ENCODE data around the gene PTTG1IP. TPM values are rescaled to one million over a fixed set of nuclear protein-coding genes. Genes with fewer than 3 reads are reported as not detected.

The PTTG1IP gene
- total RNA-seq, 1 donor, result 413 TPM

DNA sequence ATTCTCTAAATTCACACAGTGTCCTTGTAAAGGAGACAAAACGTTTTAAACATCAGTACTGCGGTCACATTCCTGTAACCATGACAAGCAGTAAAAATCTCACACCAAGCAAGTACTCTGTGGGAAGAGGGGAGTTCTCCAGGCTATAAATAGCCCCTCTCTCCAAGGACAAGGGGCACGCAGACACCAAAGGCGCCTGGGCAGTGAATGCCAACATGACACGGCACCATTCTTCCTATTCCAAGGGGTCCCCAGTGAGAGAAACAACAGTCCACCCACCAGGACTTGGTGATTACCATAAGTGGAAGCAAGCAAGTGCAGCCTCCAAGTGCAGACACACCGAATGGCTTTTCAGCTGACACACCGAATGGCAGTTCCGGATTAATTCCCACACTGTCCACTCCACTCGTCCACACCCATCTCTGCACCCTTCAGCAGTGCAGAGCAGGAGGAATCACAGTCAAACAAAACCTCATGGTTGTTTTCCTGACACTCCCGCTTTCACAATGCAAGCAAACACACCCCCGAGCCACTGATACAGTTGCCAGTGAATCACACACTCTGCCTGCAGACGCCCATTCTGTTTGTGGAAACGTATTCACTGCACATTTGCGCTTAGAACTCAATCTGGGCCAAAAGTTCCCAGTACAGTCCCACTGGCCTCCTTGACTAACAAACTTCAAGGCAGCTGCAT, 1.8 kb downstream of the PTTG1IP start:
- Histone ChIP-seq H4K20me1 (ENCODE audit: insufficient read depth, low read length) (peaks cover 48% of the 10 kb centered on the region), H3K36me3 (ENCODE audit: insufficient read depth, low read length) (peaks cover 7% of the 10 kb centered on the region), H2AFZ (ENCODE audit: low read length) (no peak overlapping the region), H3K4me1 (ENCODE audit: insufficient read depth, low read length) (peaks cover 70% of the 10 kb centered on the region), H3K4me2 (ENCODE audit: insufficient read depth, low read length) (peak overlapping the region; percentile 98), H3K79me2 (ENCODE audit: insufficient read depth, low read length) (peaks cover 59% of the 10 kb centered on the region), H3K4me3 (ENCODE audit: insufficient read depth, low read length) (peak overlapping the region; percentile 92), H3K27me3 (ENCODE audit: insufficient read depth, low read length) (no peaks in the 10 kb centered on the region), H3K9me3 (ENCODE audit: low read depth, low read length) (no peaks in the 10 kb centered on the region), H3K27ac (ENCODE audit: low read depth, low read length) (peak overlapping the region; percentile 93)
- TF ChIP-seq, protein P1, sequence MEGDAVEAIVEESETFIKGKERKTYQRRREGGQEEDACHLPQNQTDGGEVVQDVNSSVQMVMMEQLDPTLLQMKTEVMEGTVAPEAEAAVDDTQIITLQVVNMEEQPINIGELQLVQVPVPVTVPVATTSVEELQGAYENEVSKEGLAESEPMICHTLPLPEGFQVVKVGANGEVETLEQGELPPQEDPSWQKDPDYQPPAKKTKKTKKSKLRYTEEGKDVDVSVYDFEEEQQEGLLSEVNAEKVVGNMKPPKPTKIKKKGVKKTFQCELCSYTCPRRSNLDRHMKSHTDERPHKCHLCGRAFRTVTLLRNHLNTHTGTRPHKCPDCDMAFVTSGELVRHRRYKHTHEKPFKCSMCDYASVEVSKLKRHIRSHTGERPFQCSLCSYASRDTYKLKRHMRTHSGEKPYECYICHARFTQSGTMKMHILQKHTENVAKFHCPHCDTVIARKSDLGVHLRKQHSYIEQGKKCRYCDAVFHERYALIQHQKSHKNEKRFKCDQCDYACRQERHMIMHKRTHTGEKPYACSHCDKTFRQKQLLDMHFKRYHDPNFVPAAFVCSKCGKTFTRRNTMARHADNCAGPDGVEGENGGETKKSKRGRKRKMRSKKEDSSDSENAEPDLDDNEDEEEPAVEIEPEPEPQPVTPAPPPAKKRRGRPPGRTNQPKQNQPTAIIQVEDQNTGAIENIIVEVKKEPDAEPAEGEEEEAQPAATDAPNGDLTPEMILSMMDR (IDR thresholded peaks at IDR 0.05; ENCODE audit: extremely low read depth, low read depth, low read length), result no peak
- DNase-seq (ENCODE audit: insufficient read length, low spot score, missing footprints), result peak; percentile 97

DNA sequence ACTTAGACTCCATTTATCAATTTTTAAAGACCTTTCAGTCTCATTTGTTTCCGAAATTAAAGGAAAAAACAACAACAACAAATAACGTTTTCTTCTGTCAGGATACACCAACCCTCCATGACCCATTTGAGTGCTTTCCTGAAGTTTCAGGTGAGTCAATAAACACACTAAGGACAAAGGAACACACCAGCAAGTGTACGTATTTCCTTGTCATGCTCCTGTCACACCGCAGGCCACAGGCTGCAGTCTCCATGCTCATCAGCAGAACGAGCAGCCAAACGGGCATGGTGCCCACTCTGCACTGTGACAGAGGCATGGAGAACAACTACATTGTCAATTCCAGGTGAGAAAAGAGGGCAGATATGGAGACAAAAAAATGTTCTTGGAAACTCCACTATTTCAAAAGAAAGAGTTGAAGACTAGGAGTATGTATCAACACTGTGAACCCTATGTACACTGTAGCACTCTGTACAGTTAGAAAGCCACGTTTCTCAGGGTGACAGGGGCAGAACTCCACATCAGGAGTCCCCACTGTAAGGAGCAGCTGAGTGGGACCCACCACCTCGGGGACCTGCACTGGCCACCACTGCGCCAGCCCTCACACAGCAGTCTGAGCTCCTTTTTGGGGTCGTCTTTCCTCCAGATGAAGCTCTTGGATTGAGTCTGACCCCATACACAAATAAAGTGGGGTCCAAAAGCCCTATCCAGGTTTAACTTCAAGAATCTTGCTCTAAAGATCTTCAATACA, 2.6 kb downstream of the PTTG1IP start:
- Histone ChIP-seq H3K27ac (ENCODE audit: low read depth, low read length) (peak overlapping the region; percentile 93), H2AFZ (ENCODE audit: low read length) (no peak overlapping the region), H3K4me3 (ENCODE audit: insufficient read depth, low read length) (peak overlapping the region; percentile 92), H3K36me3 (ENCODE audit: insufficient read depth, low read length) (peaks cover 10% of the 10 kb centered on the region), H4K20me1 (ENCODE audit: insufficient read depth, low read length) (peaks cover 54% of the 10 kb centered on the region), H3K79me2 (ENCODE audit: insufficient read depth, low read length) (peaks cover 67% of the 10 kb centered on the region), H3K27me3 (ENCODE audit: insufficient read depth, low read length) (no peaks in the 10 kb centered on the region), H3K9me3 (ENCODE audit: low read depth, low read length) (no peaks in the 10 kb centered on the region), H3K4me1 (ENCODE audit: insufficient read depth, low read length) (peaks cover 78% of the 10 kb centered on the region), H3K4me2 (ENCODE audit: insufficient read depth, low read length) (peak overlapping the region; percentile 98)
- TF ChIP-seq, protein P1 (IDR thresholded peaks at IDR 0.05; ENCODE audit: extremely low read depth, low read depth, low read length), result no peak
- peak; percentile 21 for DNase-seq (ENCODE audit: insufficient read length, low spot score, missing footprints)

DNA sequence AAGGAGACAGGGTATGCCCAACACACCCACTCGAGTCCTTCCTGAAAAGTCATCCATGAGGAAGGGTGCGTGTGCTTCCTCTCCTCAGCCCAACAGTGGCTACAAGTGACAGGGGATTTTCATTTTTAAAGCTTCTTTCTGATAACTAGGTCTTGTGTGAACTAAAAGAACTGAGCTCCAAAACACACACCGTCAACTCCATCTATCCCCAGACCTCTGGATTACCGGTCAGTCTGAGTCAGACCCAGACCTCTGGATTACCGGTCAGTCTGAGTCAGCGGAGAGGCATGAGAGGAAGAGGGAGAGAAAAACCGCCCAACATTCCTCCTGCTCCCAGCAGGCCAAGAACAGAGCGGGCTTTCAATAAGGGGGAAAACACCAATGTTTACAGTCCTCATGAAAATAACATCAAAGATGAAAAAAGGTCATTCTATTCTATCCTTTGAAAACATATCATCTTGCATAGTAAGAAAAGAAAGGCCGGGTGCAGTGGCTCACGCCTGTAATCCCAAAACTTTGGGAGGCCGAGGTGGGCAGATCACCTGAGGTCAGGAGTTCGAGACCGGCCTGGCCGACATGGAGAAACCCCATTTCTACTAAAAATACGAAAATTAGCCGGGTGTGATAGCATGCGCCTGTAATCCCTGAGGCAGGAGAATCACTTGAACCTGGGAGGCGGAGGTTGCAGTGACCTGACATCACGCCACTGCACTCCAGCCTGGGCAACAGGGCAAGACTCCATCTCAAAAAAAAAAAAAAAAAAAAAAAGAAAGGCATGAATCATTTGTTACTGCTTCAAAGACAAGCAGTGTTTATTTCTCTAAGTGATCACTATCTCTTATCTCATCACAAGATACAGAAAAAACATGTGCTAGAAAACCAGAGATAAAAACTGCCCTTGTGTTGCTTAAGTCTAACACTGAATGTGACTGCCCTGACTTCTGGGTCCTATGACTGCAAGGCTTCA, 3.4 kb downstream of the PTTG1IP start:
- Histone ChIP-seq H3K9me3 (ENCODE audit: low read depth, low read length) (no peaks in the 10 kb centered on the region), H2AFZ (ENCODE audit: low read length) (no peak overlapping the region), H3K27me3 (ENCODE audit: insufficient read depth, low read length) (no peaks in the 10 kb centered on the region), H3K4me1 (ENCODE audit: insufficient read depth, low read length) (peaks cover 81% of the 10 kb centered on the region), H4K20me1 (ENCODE audit: insufficient read depth, low read length) (peaks cover 62% of the 10 kb centered on the region), H3K4me2 (ENCODE audit: insufficient read depth, low read length) (peak overlapping the region; percentile 98), H3K27ac (ENCODE audit: low read depth, low read length) (peak overlapping the region; percentile 93), H3K36me3 (ENCODE audit: insufficient read depth, low read length) (peaks cover 17% of the 10 kb centered on the region), H3K79me2 (ENCODE audit: insufficient read depth, low read length) (peaks cover 76% of the 10 kb centered on the region), H3K4me3 (ENCODE audit: insufficient read depth, low read length) (peak overlapping the region; percentile 92)
- peak; percentile 98 for DNase-seq (ENCODE audit: insufficient read length, low spot score, missing footprints)
- TF ChIP-seq, protein P1 (IDR thresholded peaks at IDR 0.05; ENCODE audit: extremely low read depth, low read depth, low read length), result no peak
